ENCODE data around the gene SMIM1. TPM values are rescaled to one million over a fixed set of nuclear protein-coding genes. Genes with fewer than 3 reads are reported as not detected.
A peak's percentile ranks its signal among the peaks of the same experiment; 100 is the strongest.

The SMIM1 gene
- total RNA-seq, 8 experiments from 2014 or later = 0.87 to 5.2 (median 2.7) TPM

GRCh38 chr1:3768811-3769390, 3.6 kb upstream of the SMIM1 start:
- in situ Hi-C loops (cut with MboI; ENCODE audit: low pct_unique_long_range_greater_than_20kb in 2 of 9, low sequenced_read_pairs in 9 of 9, unreplicated experiment in 9 of 9) = no loop called here
- WGBS, 10 experiments = 60 to 93% (median 90%) methylated on average over 2 to 16 of the region's 22 CpGs; no CpG with 5 or more reads in 3 of the 10 experiments
- Histone ChIP-seq H3K27ac (no peak overlapping the region), H3K4me1 (replicated peaks in 1 of 2) (peaks cover 11 to 29% of the 10 kb centered on the region in 2 donors), H3K4me3 (no peak overlapping the region)
- no peak for ATAC-seq (replicated peaks in 6 of 8)

DNA sequence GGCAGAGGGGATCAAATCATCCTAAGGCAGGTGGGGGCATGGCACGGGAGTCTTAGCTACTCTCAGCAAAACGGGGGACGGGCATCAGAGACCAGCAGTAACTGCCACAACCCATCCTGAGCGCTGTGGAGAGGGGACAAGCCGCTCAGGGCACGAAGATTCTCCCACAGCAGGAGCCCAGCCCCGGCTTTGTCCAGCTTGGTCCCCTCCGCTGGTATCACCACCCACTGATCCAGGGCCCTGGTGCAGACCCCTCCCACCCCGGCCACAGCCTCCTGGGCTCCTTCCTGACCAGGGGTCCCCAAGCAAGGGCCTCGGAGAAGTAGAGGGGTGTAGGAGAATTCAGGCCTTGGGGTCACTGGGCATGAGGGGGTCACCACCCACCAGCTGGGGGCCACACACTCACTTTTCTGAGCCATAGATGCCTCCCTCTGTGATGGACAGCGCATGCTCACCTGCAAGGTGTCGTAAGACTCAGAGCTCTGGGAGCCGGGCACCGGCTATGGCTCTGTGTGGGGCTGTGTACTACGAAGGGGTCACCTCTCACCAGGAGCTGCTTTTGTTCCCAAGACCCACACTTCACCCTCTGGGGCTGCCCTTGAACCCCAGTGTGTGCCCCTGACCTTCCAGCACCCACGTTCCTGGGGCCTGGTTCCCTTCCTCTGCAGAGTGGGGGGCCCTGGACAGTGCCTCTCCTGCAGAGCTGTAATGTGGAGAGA, 2.3 kb upstream of the SMIM1 start:
- Histone ChIP-seq H3K4me1 (replicated peaks in 1 of 2) (peaks cover 23 to 42% of the 10 kb centered on the region in 2 donors), H3K27ac (no peak overlapping the region), H3K4me3 (no peak overlapping the region)
- in situ Hi-C loops (cut with MboI; ENCODE audit: low pct_unique_long_range_greater_than_20kb in 2 of 9, low sequenced_read_pairs in 9 of 9, unreplicated experiment in 9 of 9) = no loop called here
- WGBS, 10 experiments = 14 to 91% (median 73%) methylated on average over 1 to 4 of the region's 16 CpGs; no CpG with 5 or more reads in 4 of the 10 experiments
- ATAC-seq (replicated peaks in 6 of 8) = no peak

DNA sequence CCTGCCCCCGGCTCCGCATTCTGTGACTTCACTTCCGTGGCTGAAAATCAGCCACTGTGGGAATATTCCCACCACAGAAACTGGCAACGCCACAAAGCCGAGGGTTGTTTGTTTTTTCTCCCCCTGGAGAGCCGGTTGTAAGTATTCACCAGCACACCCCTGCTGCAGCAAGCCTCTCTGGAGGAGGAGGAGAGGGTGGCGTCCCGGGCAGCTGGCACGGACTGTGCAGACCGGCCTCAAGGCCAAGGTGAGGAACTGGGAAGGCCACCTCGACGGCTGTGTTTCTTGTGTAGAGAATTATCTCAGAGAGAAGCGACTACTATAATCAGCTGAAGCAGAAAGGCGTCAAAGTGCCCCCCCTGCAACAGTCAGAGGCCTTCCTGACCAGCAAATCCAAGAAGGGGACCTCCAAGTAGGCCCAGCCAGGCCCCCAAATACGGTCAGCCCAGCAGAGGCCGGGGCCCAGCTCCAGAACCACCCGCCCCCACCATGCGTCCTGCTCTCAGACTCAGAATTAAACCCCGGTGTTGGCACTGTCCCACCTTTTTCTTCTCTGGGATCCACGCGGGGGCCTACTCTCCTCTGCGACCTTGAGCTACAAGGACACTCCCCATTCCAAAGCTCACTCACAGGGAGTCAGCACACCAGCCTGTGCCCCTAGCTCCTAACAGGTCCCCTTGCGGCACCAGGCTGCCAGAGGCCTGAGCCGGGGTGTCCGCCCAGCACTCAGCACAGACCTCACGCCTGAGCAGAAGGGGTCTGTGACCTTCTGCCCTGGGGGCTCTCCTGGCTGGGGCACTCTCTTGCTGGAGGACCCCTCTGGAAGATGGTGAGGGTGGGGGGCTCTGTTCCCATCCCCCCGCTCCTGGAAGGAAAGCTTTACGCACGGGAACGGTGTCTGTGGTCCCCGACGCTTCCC, 1.2 kb upstream of the SMIM1 start:
- Histone ChIP-seq H3K4me3 (peak overlapping the region; percentile 19 to 50 (median 45)), H3K4me1 (replicated peaks in 1 of 2) (peaks cover 32 to 54% of the 10 kb centered on the region in 2 donors), H3K27ac (no peak overlapping the region)
- WGBS, 10 experiments = 20 to 94% (median 72%) methylated on average over 1 to 16 of the region's 32 CpGs; no CpG with 5 or more reads in 3 of the 10 experiments
- ATAC-seq (replicated peaks in 6 of 8) = no peak
- in situ Hi-C loops (cut with MboI; ENCODE audit: low pct_unique_long_range_greater_than_20kb in 2 of 9, low sequenced_read_pairs in 9 of 9, unreplicated experiment in 9 of 9) = no loop called here

DNA sequence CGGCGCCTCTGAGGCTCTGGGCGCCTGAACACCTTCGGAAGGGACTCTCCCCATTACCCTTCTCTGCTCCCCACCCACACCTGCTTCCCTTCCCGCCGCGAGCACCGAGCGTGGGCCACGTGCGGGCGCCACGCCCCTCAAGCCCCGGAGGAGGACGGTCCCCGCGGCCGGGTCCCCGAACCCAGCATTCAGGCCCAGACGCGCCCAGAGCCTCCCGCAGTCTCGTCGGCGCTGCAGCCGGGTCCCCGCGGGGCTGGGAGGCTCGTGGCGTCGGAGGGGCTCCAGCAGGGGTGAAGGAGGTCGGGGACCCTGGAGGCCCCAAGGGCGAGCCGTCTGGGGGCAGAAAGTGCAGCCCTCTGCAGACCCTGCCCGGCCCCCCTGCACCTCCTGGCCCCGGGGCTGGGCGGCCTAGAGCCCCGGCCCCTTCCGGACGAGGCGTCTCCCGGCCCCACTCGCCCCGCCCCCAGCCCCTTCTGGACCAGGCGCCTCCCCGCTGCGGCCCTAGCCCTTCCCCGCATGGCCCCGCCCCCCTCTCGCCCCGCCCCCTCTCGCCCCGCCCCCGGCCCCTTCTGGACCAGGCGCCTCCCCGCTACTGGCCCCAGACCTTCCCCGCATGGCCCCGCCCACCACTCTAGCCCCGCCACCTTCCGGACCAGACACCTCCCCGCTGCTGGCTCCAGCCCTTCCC, 378 bp upstream of the SMIM1 start:
- 3% methylated on average over 8 of the region's 61 CpGs; no CpG with 5 or more reads in 9 of the 10 experiments for WGBS, 10 experiments
- H3K4me1 ChIP-seq (replicated peaks in 1 of 2) = peaks cover 32 to 55% of the 10 kb centered on the region in 2 donors
- H3K27ac ChIP-seq = peak overlapping the region in 1 of 2 donors; percentile 26
- H3K4me3 ChIP-seq = peak overlapping the region; percentile 19 to 50 (median 45)
- in situ Hi-C loops (cut with MboI; ENCODE audit: low pct_unique_long_range_greater_than_20kb in 2 of 9, low sequenced_read_pairs in 9 of 9, unreplicated experiment in 9 of 9) = no loop called here
- peak; percentile 56 to 82 (median 66) for ATAC-seq (replicated peaks in 6 of 8)

GRCh38 chr1:3773572-3774275, 1.2 kb downstream of the SMIM1 start:
- Histone ChIP-seq H3K4me1 (replicated peaks in 1 of 2) (peaks cover 32 to 55% of the 10 kb centered on the region in 2 donors), H3K4me3 (no peak overlapping the region), H3K27ac (peak overlapping the region in 1 of 2 donors; percentile 72)
- in situ Hi-C loops (cut with MboI; ENCODE audit: low pct_unique_long_range_greater_than_20kb in 2 of 9, low sequenced_read_pairs in 9 of 9, unreplicated experiment in 9 of 9) = no loop called here
- ATAC-seq (replicated peaks in 6 of 8) = no peak
- WGBS, 10 experiments = 40 to 88% (median 60%) methylated on average over 1 to 9 of the region's 16 CpGs; no CpG with 5 or more reads in 4 of the 10 experiments

DNA sequence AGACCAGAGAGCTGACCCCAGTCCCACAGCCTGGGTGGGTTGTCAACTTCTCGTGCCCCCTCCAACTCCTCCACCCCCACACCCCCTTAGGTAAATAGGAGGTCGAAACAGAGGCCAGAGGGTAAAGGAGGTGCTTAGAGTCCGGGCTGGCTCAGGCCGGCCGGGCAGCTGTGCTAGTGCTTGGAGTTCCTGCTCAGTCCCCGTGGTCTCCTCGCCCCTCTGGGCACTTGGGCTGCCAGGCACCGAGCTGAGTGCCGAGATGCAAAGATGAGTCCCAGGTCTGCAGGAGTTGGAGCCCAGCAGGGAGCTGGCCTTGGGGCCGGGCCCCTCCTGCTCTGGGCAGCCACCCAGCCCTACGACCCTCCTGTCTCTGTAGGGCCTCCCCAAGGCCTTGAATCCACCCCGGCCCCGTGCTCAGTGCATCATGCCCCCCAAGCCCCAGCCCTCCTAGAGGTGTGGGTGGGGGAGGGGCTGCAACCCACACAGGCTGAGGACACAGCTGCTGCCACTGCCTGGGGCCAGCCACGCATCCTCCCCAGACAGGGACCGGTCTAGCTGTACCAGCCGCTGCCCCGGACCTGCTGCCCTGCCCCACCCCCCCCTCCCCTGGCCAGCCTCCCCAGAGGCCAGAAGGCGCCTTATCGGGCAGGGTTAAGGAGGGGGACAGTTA, 1.9 kb downstream of the SMIM1 start:
- peak in 5 of 8 experiments; percentile 1 to 4 (median 2) for ATAC-seq (replicated peaks in 6 of 8)
- in situ Hi-C loops (cut with MboI; ENCODE audit: low pct_unique_long_range_greater_than_20kb in 2 of 9, low sequenced_read_pairs in 9 of 9, unreplicated experiment in 9 of 9) = no loop called here
- Histone ChIP-seq H3K27ac (peak overlapping the region in 1 of 2 donors; percentile 72), H3K4me1 (replicated peaks in 1 of 2) (peaks cover 32 to 55% of the 10 kb centered on the region in 2 donors), H3K4me3 (no peak overlapping the region)
- WGBS, 10 experiments = 67% methylated on average over 4 to 5 of the region's 19 CpGs; no CpG with 5 or more reads in 8 of the 10 experiments

- in situ Hi-C loops (cut with MboI; ENCODE audit: low pct_unique_long_range_greater_than_20kb in 2 of 9, low sequenced_read_pairs in 9 of 9, unreplicated experiment in 9 of 9) = no loop called here
- ATAC-seq (replicated peaks in 6 of 8) = peak in 6 of 8 experiments; percentile 3 to 33 (median 24)
- Histone ChIP-seq H3K27ac (peak overlapping the region; percentile 14 to 72), H3K4me3 (no peak overlapping the region), H3K4me1 (replicated peaks in 1 of 2) (peaks cover 32 to 55% of the 10 kb centered on the region in 2 donors)
- 30 to 87% (median 47%) methylated on average over 3 to 5 of the region's 17 CpGs; no CpG with 5 or more reads in 6 of the 10 experiments for WGBS, 10 experiments
These were observed 2.5 kb downstream of the SMIM1 start for GRCh38 chr1:3774946-3775489.

DNA sequence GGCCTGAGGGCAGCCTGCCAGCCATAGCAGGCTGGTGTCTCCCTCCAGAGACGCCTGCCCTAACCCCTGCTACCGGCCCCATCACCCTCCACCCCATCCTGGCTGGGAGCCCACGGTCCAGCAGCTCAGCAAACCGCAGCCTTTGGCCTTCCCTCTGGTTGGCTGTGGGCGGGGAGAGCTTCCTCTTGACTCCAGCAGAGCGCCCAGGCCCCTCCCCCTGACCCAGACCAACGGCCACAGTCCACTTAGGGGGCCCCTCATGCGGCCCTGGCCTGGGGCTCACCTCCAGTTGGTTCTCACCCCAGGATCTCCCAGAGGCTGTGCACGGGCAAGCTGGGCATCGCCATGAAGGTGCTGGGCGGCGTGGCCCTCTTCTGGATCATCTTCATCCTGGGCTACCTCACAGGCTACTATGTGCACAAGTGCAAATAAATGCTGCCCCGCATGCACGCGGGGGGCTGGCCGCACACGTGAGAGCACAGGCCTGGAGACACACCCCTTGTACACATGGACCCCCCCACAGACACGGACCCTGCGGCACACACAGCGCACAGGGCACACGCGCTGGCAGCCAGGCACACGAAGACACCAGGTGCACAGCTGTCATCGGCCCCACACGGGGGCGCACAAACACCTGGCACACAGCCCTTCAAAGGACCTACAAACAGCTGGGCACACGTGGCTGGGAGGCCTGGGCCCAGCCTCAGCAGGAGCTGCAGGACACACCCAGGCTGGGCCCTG, 3.1 kb downstream of the SMIM1 start:
- ATAC-seq (replicated peaks in 6 of 8) = peak; percentile 4 to 43 (median 38)
- in situ Hi-C loops (cut with MboI; ENCODE audit: low pct_unique_long_range_greater_than_20kb in 2 of 9, low sequenced_read_pairs in 9 of 9, unreplicated experiment in 9 of 9) = no loop called here
- H3K4me3 ChIP-seq = no peak overlapping the region

DNA sequence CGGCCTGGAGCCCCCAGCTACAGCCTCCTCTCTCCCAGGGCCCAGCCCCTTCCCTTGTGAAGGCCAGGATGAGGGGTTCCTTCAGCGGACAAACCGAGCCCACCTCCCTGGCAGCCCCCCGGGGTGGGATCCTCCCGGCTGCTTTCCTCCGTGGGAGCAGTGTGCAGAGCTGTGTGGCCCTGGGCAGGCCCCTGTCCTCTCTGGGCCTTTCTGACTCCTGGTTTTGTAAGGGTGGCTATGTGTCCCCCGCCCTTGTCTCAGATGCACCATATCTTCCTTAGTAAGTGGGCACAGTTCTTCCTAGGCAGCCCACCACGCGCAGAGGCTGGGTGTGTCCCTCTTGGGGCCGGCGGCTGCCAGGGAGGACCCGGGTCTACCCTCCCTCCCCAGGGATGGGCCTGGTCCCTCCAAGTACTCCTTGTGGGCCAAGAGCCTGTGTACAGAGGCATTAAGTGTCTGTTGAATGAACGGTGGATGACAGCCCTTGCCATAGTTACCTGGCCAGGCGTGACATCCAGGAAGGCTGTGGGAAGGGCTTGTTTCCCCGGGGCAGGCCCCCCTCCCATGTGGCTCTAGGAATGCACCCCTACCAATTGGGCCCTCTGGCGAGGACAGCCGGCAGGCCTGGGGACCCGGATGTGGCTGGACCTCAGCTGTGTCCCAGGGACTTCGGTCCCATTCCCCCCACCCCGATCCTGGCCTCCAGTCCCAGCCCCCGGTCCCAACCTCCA, 3.8 kb downstream of the SMIM1 start:
- peaks cover 29 to 47% of the 10 kb centered on the region in 2 donors for H3K4me1 ChIP-seq (replicated peaks in 1 of 2)
- in situ Hi-C loops (cut with MboI; ENCODE audit: low pct_unique_long_range_greater_than_20kb in 2 of 9, low sequenced_read_pairs in 9 of 9, unreplicated experiment in 9 of 9) = no loop called here
- peak overlapping the region in 1 of 2 donors; percentile 36 for H3K27ac ChIP-seq
- WGBS, 10 experiments = 88 to 93% (median 90%) methylated on average over 2 to 14 of the region's 21 CpGs; no CpG with 5 or more reads in 6 of the 10 experiments
- H3K4me3 ChIP-seq = no peak overlapping the region
- ATAC-seq (replicated peaks in 6 of 8) = no peak

More for the DNA sequence above, 3.1 kb downstream of the SMIM1 start:
- Histone ChIP-seq H3K4me1 (replicated peaks in 1 of 2) (peaks cover 32 to 52% of the 10 kb centered on the region in 2 donors), H3K27ac (peak overlapping the region; percentile 14 to 72)
- 0 to 60% (median 21%) methylated on average over 2 to 7 of the region's 27 CpGs; no CpG with 5 or more reads in 4 of the 10 experiments for WGBS, 10 experiments

DNA sequence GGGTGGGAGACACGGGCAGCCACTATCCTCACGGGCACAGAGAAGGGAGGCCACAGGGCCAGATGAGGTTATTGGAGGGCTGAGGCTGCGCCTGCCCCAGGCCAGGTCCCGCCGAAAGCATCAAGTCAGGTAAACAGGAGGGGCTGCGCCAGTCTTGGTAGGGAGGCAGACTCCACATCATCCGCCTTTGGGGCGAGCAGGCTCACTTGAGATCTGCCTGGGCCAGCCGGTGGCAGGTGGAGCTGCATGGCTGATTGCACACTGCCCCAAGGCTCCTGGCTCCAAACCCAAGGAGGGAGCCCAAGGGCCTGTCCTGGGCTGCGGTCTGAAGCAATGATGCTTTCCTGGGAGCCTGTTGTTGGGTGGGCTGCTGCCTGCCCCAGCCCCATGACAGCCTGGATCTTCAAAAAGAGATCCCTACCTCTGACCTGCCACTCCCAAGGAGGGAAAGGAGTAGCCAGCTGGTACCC, 4.6 kb downstream of the SMIM1 start:
- H3K4me1 ChIP-seq (replicated peaks in 1 of 2) = peaks cover 21 to 40% of the 10 kb centered on the region in 2 donors
- no peak overlapping the region for H3K27ac ChIP-seq
- 80 to 100% (median 100%) methylated on average over 1 to 2 of the region's 10 CpGs; no CpG with 5 or more reads in 7 of the 10 experiments for whole genome bisulfite sequencing, 10 experiments
- in situ Hi-C loops (cut with MboI; ENCODE audit: low pct_unique_long_range_greater_than_20kb in 2 of 9, low sequenced_read_pairs in 9 of 9, unreplicated experiment in 9 of 9) = no loop called here
- ATAC-seq (replicated peaks in 6 of 8) = no peak
- no peak overlapping the region for H3K4me3 ChIP-seq

Measured in motor neuron (in vitro differentiated cells).